Upper lobe of right lung (tissue), 1 donor: Measurements from ENCODE around the gene REPS1. TPM values are rescaled to one million over a fixed set of nuclear protein-coding genes. Genes with fewer than 3 reads are reported as not detected.

Source experiments
- ATAC-seq: fragments of 200-7000 bp; cut with Tn5 transposase; one replicate; pipeline ENCODE4 v1.9.1; 2020; ENCODE audit warnings: mild to moderate bottlenecking, moderate library complexity
- DNase-seq: peaks from one replicate; pipeline ENCODE4 v3.0.0-alpha.2; 2020
- H3K27ac ChIP-seq: fragments of 200-600 bp; one replicate; pipeline ENCODE4 v1.8.0; 2022
- H3K27me3 ChIP-seq: fragments of 200-600 bp; one replicate; pipeline ENCODE4 v1.8.0; 2022; ENCODE audit warnings: mild to moderate bottlenecking
- H3K36me3 ChIP-seq: fragments of 200-600 bp; one replicate; pipeline ENCODE4 v1.8.0; 2022
- H3K4me1 ChIP-seq: fragments of 200-600 bp; one replicate; pipeline ENCODE4 v1.8.0; 2022
- H3K4me3 ChIP-seq: fragments of 200-600 bp; one replicate; pipeline ENCODE4 v1.8.0; 2022; ENCODE audit warnings: mild to moderate bottlenecking
- H3K9me3 ChIP-seq: fragments of 200-600 bp; one replicate; pipeline ENCODE4 v1.8.0; 2022
- CTCF ChIP-seq: fragments of 200-600 bp; IDR thresholded peaks from one replicate; pipeline ENCODE4 v1.8.0; 2022; ENCODE audit warnings: antibody characterized with exemption
- intact Hi-C: fragments of 100-400 bp; cut with DNase I; formaldehyde crosslinking; loops from one replicate; pipeline ENCODE4 v1.11.0; 2022
- total RNA-seq: library from RNA; stranded (reverse); fragmentation: NEBNext Ultra II Directional; extraction: Animal tissue kit (Norgen Biotek cat#: 25700); gene quantifications from one replicate; pipeline ENCODE4 v1.2.1, GENCODE V29; 2021
- donor health status: DM: no; HTN: yes; CAD: no; lungs with severe emphysema.

The REPS1 gene
- total RNA-seq, 1 donor from 2014 or later = 35.4 TPM

- H3K27me3 ChIP-seq = no peaks in the 10 kb centered on the region
- H3K27ac ChIP-seq = no peak overlapping the region
- H3K4me1 ChIP-seq = no peaks in the 10 kb centered on the region
- H3K36me3 ChIP-seq = no peaks in the 10 kb centered on the region
- ATAC-seq = no peak
- no peak for TF ChIP-seq CTCF
- no peak for DNase-seq
- H3K4me3 ChIP-seq = no peak overlapping the region
- no peaks in the 10 kb centered on the region for H3K9me3 ChIP-seq
- intact Hi-C loops = no loop called here
Observed at GRCh38 chr6:139010674-139011073, 22.6 kb upstream of the REPS1 start.

GRCh38 chr6:139008117-139008516 is 20.1 kb upstream of the REPS1 start:
- no peak for ATAC-seq
- Histone ChIP-seq H3K27me3 (no peaks in the 10 kb centered on the region), H3K4me3 (no peak overlapping the region), H3K9me3 (no peaks in the 10 kb centered on the region), H3K36me3 (no peaks in the 10 kb centered on the region), H3K4me1 (no peaks in the 10 kb centered on the region), H3K27ac (no peak overlapping the region)
- intact Hi-C loops = no loop called here
- TF ChIP-seq CTCF = no peak
- no peak for DNase-seq

GRCh38 chr6:139007428-139007827 is 19.4 kb upstream of the REPS1 start:
- Histone ChIP-seq H3K36me3 (no peaks in the 10 kb centered on the region), H3K27me3 (no peaks in the 10 kb centered on the region), H3K27ac (no peak overlapping the region), H3K9me3 (no peaks in the 10 kb centered on the region), H3K4me1 (no peaks in the 10 kb centered on the region), H3K4me3 (no peak overlapping the region)
- no peak for TF ChIP-seq CTCF
- DNase-seq = no peak
- intact Hi-C loops = no loop called here
- ATAC-seq = no peak

GRCh38 chr6:139006477-139006876 is 18.4 kb upstream of the REPS1 start:
- ATAC-seq (no peak), DNase-seq (no peak)
- TF ChIP-seq CTCF = no peak
- Histone ChIP-seq H3K27me3 (no peaks in the 10 kb centered on the region), H3K4me3 (no peak overlapping the region), H3K36me3 (no peaks in the 10 kb centered on the region), H3K27ac (no peak overlapping the region), H3K9me3 (no peaks in the 10 kb centered on the region), H3K4me1 (no peaks in the 10 kb centered on the region)
- intact Hi-C loops = no loop called here

- no peak overlapping the region for H3K4me3 ChIP-seq
- no peak for ATAC-seq
- no peaks in the 10 kb centered on the region for H3K36me3 ChIP-seq
- intact Hi-C loops = no loop called here
- DNase-seq = no peak
- TF ChIP-seq CTCF = no peak
- H3K27ac ChIP-seq = no peak overlapping the region
- H3K9me3 ChIP-seq = no peaks in the 10 kb centered on the region
- no peaks in the 10 kb centered on the region for H3K4me1 ChIP-seq
- no peaks in the 10 kb centered on the region for H3K27me3 ChIP-seq
Observed at GRCh38 chr6:139003751-139004150, 15.7 kb upstream of the REPS1 start.
